ENCODE results near the gene NR0B2.
"Not testable (repeated sequence)": the region's sequence is repeated elsewhere in the genome, so short reads cannot be mapped to it uniquely, and the experiment has no call there.

Gene NR0B2, protein sequence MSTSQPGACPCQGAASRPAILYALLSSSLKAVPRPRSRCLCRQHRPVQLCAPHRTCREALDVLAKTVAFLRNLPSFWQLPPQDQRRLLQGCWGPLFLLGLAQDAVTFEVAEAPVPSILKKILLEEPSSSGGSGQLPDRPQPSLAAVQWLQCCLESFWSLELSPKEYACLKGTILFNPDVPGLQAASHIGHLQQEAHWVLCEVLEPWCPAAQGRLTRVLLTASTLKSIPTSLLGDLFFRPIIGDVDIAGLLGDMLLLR

DNA sequence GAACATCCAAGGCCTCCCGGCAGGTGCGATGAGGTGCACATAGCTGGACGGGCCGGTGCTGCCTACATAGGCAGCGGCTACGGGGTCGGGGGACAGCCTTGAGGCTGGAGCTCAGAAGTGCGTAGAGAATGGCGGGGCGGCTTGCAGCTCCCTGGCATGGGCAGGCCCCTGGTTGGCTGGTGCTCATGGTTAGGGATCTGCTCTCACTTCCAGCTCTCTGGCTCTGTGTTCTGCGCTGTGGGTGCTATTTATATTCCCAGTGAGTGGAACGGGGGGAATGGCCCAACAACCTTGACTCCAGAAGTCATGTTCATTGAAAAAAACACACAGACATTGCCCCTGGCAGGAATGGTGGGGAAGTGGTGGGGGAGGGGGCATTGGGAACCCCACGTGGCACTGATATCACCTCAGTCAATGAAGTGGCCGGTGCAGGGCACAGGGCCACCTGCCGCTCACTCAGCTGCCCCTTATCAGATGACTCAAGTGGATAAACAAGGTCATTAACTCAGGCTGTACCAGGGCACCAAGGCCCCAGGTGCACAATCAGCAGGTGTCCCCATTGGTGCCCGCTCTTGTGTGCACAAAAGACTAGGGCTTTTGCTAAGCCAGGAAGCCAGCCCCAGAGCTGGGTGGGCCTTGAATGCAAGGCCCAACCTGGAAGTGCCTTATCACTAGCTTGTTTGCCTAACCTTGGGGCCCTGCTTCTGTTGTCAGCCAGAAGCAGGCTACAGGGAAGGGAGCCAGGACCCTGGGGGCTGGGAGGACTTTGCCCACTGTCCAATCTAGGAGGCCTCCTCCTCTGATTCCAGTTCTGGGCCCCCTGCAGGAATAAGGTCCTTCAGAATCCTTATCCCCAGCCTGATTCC, at the start of gene NR0B2:
Gene NR0B2 (minus strand): TSS at position 222 of the 866 bp plus-strand sequence. CDS start 35 bp downstream, at position 187.
- no peak for DNase-seq (ENCODE audit: low read depth)

DNA sequence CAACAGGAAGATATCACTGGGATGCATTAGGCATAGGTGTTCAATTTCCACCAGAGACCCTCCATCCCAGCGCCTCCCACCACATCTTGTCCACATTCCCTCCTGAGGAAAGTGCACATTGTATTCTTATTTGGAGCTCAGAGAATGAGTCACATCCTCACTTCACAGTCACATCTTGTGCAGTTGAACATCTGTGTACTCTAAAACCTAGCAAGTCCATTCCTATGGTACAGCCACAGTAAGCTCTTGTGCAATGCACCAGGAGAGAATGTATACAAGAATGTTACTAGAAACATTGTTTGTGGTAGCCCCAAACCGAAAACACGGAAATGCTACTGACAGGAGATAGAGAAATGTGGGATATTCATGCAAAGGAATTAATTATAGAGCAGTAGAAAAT, 48.1 kb upstream of the NR0B2 start:
- DNase-seq (ENCODE audit: low read depth): no peak

DNA sequence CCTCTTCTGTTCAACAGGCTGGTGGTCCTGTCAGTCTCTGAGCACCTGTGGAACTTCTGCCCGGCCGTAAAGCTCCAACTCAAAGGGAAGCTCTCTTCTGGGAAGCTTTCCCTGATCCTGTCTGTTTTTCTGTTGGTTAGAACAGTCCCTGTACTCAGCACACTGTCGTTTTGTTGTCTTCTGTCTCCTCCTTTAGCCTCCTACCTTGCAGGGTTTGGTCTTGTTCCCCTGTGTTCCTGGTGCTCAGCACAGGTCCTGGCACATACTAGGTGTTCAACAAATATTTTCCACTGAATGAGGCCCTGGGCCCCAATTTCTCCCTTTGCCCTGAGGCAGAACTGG, 46.8 kb upstream of the NR0B2 start:
- DNase-seq (ENCODE audit: low read depth): no peak

DNA sequence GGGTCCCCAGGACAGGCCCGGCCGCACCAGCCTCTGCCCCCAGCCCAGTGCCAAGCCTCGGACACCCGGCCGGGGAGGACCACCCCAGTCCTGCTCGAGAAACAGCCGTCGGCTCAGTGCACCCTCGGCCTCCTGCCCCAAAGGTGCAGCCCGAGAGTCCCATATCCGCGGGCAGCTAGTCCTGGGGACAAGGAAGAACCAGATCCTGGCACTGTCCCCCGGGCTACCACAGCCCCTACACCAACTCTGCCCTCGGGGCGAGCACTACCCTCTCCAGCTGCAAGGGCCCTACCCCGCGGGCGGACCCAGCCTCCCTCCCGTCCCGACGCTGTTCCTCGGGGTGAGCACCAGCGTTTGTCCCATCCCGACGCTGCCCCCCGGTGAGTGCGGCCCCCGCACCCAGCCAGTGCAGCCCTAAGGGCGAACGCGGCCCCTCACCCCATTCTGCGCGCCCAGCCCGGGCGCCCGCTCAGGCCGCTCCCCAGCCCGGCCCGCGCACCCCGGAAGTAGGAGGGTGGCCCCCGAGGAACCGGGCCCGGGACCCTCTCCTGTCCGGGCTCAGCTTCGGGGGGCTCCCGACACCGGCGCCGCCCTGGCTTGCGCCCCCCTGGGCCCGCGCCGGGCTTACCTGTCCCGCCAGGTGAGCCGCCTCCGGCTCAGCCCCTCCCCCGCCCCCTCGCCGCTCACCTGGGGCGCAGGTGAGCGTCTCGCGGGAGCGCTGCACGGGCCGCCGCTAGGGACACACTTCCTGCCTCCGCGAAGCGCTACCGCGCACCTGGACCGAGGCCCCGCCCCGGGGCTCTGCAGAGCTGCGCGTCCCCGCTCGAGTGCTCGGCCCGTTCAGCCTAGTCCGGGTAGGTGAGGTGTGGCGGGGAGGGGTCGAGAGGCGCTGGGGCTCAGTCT, 46.2 kb upstream of the NR0B2 start, which contains the start of gene KDF1:
Gene KDF1 (minus strand): TSS at position 747 of the 903 bp plus-strand sequence. CDS start 8,088 bp downstream, outside the sequence.
- DNase-seq (ENCODE audit: low read depth): no peak

DNA sequence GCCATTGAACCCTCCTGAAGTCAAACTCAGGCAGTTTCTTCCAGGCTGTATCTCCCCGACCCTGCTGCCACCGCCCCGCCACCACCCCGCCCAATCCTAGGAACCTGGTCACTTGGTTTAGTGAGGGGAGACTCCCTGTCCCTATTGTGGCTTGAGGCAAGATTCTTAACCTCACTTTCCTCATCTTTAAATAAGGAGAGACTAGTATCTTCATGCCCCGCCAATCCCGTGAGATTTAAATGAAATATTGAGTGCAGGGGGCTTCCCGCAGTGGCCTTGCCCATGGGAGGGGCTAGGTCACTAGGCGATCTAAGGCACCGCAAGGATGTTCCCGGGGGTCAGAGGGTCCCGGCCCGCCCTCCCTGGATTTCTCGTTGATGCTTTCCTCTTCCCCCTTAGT, 45.5 kb upstream of the NR0B2 start:
- DNase-seq (ENCODE audit: low read depth): no peak

DNA sequence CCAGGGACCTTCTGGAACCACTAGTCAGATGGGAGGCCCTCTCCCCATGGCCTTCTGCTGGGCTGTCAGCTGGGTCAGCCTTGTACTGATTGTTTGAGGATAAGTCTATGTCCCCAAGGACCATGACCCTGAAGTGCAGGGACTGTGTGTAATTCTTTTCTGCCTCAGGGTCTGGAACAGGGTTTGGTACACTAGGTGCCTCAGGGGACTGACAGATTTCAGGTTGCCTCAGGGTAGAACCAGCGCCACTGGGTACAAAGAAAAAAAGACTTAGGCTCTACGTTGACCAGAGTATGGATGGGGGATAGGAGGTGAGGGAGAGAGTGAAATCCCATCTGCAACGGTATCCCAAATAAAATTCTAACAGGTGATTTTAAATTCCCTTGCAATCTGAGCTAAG, 43.5 kb upstream of the NR0B2 start:
- DNase-seq (ENCODE audit: low read depth): no peak

DNA sequence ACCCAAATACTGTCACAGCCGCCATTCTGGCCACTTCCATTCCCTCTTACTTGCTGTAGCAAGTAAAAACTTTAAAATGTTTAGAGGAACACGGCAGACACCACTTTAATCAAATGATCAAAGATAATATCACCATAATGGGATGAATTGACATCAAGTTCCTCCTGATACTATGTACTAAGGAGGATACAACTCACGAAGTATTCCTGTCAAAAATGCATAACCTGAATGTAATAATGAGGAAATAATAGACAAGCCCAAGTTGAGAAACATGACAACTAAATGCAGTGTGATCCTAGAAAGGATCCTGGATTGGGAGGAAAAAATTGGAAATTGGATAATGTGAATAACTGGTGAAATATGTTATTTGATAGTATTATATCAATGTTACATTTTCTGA, 42.5 kb upstream of the NR0B2 start:
- no peak for DNase-seq (ENCODE audit: low read depth)

DNA sequence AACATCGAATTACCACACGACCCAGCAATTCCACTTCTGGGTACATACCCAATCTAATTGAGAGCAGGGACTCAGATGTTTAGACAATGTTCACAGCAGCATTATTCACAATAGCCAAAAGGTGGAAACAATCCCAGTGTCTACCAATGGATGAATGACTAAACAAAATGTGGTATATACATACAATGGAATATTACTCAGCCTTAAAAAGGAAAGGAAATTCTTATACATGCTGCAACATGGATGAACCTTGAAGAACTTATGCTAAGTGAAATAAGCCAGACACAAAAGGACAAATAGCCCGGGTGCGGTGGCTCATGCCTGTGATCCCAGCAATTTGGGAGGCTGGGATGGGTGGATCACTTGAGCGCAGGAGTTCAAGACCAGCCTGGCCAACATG, 39.6 kb upstream of the NR0B2 start:
- DNase-seq (ENCODE audit: low read depth): no peak

DNA sequence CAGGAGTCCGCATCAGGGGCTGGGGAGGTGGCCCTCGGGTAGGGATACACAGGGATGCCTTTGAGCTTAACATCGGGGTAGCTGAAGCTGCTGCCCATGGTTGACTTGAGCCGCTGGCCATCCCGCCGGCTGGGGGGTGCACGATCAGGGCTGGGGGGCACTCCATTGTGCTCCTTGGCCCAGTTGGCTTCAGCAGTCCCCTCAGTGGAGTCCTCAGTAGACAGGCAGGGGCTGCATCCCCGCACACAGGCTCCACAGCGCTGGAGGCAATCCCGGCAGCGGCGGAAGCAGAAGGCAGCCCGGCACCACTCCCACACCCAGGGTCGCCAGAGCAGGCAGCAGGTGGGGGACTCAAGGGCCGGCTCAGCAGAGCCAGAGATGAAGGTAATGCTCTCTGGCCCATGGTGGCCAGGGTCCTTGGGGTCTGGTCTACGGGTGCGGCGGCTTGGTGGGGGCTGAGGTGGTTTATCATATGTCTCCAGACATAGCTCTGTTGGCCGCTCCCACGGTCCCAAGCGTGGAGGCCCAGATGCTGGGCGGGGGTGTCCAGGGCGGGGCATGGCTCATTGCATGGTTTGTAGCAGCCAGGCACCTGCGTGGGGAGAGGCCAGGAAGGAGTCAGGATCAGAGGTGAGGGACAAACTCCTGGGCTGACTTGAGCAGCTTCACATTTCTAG, 38.2 kb upstream of the NR0B2 start:
- DNase-seq (ENCODE audit: low read depth): no peak

DNA sequence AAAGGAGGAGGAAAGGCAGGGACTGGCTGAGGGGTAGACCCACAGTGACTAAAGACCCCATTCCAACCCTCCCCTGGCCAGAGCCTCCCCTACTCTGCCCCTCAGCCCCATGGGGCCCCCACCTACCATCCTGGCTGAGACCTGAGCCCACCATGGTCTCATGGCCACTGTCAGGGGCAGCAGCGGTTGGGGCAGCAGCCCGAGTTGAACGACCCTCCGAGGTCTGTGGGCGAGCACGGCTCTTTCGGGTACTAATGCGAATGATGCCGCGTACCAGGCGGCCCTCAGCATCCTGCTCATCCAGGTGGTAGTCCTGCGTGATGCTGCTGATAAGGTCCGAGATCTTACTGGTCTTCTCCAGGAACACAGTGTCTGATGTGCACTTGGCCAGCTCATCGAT, 37.4 kb upstream of the NR0B2 start:
- no peak for DNase-seq (ENCODE audit: low read depth)

DNA sequence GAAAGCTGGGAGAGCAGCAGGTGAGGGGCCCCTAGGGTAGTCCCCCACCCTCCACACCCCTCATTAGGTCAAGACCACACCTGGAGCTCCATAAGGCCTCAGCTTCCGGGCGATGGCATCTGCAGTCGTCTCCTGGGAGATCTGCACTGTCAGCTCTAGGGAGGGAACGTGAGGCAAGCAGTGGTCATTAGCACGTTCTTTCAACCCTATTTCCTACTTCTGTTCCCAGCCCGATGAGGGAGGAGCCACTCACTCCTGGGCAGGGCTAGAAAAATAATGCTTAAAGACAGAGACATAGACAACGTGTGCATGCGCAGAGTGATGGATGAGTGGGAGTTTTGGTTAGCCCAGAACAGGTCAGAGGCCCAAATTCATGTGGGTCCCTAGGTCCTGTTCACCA, 36.8 kb upstream of the NR0B2 start:
- no peak for DNase-seq (ENCODE audit: low read depth)

DNA sequence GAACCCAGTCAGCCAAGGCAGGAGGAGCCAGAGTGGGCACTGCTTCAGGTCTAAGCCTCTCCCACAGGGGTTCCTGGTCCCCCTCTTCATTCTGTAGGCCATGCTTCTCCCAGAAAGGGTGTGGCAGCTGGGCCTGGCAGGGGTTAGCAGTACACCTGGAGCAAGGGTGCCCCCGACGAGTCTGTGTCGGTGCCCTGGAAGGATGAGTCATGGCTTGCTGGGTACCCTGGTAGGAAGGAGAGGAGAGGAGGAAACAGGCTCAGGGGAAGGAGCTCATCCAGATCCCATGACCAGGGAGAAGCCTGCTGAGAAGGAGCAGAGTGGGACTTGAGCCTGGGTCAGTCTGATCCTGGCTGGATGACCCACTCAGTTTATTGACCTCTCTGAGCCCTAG, 36.1 kb upstream of the NR0B2 start:
- no peak for DNase-seq (ENCODE audit: low read depth)

DNA sequence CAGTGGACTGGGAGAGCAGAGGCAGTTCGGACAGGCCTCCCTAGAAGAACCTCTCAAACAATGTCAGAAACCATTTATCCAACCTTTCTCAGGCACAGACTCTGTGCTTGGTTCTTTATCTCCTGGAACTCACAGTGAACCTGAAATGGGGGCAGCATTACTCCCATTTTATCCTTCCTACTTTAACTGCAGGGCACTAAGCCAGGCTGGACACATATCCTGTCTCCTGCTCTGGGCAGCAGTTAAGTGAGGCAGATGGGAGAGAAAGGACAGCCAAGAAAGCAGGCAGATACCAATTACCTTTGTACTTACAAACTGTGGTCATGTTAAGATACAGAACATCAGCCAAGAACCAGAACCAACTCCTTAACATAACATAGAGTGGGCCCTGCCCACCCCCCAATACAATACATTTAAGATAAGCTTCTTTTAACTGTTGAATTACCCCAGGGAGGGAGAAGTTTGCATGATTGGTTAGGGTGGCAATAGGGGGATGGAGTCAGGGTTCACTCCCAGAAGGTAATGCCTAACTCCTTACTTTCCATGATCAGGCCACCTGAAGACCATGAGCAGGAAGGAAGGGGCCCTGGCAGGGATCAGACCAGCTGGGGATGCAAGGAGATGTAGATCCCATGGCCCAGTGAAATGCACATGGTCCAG, 35.6 kb upstream of the NR0B2 start:
- DNase-seq (ENCODE audit: low read depth): no peak

DNA sequence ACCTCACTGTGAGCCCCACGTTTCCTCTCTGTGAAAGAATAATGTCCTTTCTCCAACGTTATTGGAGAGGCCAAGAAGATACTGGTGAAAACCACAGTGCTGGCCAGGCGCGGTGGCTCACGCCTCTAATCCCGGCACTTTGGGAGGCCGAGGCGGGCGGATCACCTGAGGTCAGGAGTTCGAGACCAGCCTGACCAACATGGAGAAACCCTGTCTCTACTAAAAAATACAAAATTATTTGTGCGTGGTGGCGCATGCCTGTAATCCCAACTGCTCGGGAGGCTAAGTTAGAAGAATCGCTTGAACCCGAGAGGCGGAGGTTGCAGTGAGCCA, 34.9 kb upstream of the NR0B2 start:
- DNase-seq (ENCODE audit: low read depth): not testable (repeated sequence)

DNA sequence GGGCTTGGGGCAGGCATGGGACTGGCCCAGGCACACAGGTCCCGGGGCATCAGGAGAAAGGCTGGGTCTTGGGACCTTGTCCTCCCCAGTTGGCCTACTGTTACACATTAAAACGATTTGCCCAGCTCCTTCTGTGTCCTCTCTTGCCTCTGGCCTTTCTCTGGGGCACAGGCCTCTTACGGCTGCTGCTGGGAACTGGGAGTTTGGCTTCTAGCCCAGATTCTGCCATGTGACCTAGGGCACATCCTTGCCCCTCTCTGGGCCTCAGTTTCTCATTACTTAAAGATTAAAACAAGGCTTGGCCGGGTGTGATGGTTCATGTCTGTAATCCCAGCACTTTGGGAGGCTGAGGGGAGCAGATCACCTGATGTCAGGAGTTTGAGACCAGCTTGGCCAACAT, 32.5 kb upstream of the NR0B2 start:
- no peak for DNase-seq (ENCODE audit: low read depth)

DNA sequence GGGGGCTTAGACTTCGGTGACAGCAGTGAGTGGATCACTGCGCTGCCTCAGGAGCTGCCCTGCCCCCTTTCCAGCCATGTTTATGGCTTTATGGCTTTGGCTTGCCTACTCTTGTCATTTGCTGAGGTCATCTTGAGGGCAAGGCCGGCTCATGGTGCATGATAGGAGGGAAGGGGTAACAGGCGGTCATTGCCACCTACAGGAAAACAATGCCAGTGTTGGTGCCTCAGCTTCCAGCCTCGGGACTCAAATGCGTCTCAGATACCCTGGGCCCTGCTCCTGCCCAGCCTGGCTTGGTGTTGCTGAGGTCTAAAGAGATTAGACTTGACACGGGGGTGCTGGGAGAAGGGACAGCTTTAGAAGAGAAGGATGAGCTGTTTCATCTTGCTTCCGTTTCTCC, 32.0 kb upstream of the NR0B2 start:
- DNase-seq (ENCODE audit: low read depth): no peak

DNA sequence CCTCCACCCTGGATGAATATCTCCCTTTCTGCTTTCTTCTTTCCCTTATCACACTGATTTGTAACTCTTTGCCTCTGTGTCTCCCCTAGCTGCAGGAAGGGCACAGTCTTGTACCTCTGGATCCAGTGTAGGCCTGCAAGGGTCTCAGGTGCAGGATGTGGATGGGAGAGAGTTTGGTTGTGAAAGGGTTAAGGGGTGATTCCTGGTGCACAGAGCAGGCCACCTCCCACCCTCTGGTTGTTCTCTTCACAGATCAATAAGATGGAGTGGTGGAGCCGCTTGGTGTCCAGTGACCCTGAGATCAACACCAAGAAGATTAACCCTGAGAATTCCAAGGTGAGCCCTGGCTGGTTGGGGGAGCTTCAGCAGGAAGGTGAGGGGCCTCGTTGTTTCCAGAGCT, 31.4 kb upstream of the NR0B2 start:
- no peak for DNase-seq (ENCODE audit: low read depth)

DNA sequence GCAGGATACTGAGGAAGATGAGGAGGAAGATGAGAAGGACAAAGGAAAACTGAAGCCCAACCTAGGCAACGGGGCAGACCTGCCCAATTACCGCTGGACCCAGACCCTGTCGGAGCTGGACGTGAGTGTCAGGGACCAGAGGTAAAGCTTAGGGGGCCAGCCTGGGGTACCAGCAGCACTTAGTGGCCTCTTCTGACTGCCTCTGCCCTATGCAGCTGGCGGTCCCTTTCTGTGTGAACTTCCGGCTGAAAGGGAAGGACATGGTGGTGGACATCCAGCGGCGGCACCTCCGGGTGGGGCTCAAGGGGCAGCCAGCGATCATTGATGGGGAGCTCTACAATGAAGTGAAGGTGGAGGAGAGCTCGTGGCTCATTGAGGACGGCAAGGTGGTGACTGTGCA, 28.9 kb upstream of the NR0B2 start:
- DNase-seq (ENCODE audit: low read depth): no peak

DNA sequence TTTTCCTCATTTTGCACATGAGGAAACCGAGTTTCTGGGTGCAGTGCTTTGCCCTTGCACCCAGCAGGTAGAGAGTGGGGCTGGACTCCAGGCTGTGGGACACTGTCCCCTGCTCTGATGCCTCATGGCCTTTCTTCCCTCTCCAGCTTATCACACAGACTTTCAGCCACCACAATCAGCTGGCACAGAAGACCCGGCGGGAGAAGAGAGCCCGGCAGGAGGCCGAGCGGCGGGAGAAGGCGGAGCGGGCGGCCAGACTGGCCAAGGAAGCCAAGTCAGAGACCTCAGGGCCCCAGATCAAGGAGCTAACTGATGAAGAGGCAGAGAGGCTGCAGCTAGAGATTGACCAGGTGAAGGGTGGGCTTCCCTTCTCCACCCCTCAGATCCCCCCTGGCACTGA, 27.5 kb upstream of the NR0B2 start:
- DNase-seq (ENCODE audit: low read depth): no peak

DNA sequence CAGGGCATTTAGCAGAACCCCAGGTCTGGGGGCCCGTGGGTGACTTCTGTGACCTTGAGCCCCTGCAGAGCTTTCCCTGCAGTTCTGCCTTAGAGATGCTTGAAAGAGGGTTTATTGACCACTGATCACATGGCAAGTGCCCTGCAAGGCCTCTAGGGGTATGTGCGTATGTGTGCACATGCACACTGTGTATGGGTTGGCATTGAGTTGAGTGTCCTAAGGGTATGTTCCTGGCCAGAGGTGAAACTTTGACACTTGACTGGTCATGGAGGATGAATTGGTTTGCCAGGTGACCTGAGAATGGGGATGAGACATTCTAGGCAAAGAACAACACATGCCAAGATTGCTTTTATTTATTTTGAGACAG, 24.9 kb upstream of the NR0B2 start:
- DNase-seq (ENCODE audit: low read depth): no peak

DNA sequence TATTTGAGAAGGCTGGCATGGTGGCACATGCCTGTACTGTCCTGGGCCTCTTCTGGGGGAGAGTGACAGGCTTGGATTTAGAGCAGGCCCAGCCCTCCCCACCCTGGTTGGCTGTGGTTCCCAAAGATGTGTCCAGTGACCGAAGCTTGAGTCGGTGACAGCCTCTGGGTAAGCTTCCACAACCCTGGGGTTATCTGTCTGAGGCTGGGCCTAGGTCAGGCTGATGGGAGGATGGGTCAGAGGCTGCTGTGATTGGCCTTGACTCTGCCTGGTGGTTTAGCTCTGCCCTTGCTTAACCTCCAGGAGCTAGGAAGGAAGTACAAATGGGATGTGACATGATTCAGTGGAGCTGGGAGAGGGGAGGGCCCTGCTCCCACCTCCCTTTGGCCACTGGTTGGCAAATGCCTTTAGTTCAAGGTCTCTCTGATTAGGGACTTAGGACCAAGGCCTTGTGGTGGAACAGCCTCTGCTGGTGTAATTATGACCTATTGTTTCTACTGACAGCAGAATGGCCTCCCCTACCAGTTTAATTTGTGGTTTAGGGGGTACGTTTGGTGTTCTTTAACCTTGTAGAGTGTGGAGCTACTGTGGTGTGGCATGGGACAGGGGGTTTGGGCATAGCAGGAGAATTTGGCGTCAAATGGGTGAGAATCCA, 24.4 kb upstream of the NR0B2 start:
- no peak for DNase-seq (ENCODE audit: low read depth)
